NCI-H2081 (cell line): ENCODE measurements around the gene NHERF1.

ENCODE experiments used
- DNase-seq, 2 experiments: peaks; one replicate each; lab custom pipeline; 2025; lab: John Stamatoyannopoulos, UW

The NHERF1 gene

DNA sequence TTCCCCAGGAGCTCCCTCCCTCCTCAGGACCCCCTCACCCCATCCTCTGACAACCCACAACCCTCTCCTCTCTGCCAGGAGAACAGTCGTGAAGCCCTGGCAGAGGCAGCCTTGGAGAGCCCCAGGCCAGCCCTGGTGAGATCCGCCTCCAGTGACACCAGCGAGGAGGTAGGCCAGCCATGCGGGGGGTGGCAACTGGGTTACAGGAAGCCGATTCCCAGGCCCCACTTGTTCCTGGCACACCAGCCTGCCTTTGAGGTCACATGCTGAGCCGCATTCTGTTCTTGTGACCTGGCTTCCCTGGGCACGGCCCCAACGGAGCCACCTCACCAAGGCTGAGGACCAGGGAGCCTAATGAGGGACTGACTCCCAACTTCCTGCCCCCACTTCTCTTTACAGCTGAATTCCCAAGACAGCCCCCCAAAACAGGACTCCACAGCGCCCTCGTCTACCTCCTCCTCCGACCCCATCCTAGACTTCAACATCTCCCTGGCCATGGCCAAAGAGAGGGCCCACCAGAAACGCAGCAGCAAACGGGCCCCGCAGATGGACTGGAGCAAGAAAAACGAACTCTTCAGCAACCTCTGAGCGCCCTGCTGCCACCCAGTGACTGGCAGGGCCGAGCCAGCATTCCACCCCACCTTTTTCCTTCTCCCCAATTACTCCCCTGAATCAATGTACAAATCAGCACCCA lies 19.8 kb downstream of the NHERF1 start:
- DNase-seq: no peak

DNA sequence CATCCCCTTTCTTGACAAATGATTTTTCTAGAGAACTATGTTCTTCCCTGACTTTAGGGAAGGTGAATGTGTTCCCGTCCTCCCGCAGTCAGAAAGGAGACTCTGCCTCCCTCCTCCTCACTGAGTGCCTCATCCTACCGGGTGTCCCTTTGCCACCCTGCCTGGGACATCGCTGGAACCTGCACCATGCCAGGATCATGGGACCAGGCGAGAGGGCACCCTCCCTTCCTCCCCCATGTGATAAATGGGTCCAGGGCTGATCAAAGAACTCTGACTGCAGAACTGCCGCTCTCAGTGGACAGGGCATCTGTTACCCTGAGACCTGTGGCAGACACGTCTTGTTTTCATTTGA lies 20.3 kb downstream of the NHERF1 start:
- no peak for DNase-seq

DNA sequence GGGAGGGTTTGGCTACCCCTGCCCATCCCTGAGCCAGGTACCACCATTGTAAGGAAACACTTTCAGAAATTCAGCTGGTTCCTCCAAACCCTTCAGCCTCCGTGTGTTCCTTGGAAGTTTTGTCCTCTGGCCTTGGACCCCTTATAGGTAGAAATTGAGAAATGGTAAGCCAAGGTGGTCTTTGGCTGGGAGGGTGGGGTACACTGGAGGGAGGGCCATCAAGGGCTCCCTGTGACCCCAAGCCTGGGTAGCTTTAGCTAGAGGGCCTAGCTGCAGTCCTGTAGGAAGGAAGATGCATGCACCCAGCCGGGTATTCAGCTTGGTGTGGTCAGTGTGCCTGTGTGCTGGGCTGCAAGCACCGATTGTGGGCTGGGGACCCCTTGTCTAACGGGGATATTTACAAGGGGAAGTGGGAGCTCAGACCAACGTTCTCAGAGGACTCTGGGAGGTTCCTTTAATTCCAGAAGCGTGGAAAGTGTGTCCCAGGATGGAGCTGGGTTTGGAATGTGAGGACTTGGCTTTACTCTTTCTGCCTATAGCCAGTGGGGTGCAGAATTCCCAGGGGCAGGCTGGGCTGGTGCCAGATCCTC lies 20.9 kb downstream of the NHERF1 start:
- DNase-seq: no peak

DNA sequence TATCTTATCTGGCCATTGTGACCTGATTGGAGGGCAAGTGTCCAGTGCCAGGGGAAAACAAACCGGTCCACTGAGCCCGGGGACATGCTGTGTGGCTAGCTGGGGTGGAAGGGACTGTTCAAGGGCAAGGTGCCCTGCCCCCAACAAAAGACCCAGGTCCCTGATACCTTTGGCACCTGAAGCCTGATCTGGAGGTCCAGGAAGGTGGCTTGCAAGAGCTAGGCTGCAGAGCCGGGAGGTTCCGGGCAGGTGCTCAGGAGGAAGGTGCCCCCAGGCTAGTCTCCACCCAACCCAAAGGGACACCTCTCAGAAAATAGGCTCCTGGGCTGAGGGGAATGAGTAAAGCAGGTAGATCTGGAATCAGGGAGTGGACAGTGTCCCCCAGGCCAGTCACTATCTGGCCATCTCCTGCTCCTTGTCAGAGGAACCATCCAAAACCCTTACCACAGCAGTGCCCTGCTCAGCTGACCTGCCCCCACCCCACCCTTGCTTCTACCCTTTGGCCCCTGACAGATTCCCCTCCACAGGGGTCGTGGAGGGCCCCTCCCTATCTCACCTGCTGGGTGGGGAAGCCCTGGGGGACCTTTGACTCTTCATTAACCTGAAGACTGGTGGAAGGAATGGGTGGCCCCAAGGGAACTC lies 21.5 kb downstream of the NHERF1 start:
- no peak for DNase-seq

DNA sequence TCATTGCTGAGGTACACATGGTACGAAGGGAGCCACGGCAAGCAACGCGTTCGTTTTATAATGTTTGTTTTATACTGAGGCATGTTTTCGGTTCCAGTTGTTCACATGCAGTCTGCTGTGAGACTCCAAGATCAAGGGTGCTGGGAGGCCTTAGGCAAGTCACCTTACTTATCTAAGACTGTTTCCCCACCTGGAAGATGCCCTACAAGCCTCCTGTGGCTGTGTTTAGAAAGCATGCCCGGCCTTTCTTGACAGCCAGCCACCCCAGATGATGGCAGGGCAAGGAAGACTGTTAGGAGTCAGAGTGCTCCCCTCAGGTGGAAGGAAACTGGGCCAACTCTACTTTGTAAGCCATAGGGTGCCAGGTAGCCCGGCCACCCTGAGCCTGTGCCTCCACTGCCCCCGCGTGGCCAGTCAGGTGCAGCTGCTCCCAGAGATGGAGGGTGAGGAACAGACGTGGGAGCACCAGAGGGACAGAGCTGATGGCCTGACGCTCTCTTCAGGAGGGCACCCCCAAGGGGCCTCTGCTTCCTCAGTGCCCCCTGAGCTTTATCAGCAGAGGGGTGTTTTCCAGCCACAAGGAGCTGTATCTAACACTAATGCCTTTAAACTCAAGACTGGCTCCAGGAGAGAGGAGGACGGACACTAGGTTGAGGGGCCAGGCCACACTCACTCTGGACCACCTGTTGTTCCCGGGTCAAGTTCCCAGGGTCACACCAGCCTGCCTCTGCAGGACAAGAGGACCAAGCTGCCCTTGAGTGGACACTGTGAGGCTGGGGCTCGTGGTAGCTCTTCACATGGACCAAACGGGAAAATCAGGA lies 22.3 kb downstream of the NHERF1 start:
- DNase-seq: peak in 1 of 2 experiments; percentile 31

DNA sequence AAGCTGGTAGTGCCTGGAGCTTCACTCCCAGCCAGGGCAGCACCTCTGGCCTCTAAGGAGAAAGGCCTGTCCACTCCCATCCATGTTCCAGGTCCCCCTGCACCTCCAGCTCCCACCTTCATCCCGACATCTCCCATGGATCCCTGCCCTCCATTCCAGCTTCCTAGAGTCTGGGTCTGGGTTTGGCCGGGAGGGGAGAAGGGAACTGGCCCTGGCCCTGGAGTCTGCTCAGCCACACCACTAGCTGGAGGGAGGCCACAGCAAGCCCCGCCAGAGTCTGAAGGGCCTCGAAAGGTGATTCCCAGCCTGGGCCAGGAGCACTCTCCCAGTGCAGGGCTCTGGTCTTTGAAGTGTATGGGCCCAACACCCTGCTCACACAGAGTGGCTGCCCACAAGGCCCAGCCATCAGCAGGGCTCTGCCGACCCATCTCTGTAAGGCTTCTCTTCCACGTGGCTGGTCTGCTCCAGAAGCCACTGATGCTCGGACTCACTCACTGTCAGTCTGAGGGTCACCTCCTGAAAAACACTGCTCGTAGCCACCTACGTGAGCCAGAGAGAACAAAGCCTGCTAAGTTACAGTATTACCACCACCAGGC lies 23.0 kb downstream of the NHERF1 start:
- no peak for DNase-seq

DNA sequence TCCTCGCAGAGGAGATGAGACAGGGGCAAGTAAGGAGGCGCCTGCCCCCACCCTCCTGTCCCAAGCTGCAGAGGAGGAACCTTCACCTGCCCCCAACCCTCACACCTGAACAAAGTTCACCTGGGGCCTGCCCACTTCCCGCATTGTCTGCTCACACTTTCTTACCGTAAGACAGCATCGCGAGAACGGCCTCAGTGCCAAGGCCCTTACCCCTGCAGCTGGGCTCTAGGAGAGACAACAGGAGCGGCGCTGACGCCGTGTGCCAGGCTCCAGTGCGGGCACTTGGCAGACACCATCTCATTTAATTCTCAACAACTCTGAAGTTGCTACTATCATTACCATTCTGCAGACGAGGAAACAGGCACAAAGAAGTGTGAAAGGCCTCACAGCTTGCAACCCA lies 23.6 kb downstream of the NHERF1 start:
- no peak for DNase-seq

DNA sequence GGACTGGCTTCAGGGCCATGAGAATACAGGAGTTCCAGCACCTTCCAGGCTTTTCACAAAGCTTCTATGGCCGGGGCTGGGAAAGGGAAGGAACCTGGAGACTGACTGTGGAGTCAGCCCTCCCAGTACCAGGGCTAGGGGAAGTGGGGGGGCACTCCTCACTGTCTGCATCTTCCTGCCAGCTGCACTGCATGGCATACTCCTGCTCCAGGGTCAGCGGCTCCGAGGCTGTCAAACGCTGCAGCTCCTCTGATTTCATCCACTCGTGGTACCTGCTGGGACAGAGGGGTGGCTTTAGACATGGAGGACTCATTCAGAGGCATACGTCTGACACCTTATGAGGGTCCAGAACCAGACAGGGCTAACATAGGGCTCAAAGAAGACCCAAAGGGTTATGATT lies 25.0 kb downstream of the NHERF1 start:
- no peak for DNase-seq

DNA sequence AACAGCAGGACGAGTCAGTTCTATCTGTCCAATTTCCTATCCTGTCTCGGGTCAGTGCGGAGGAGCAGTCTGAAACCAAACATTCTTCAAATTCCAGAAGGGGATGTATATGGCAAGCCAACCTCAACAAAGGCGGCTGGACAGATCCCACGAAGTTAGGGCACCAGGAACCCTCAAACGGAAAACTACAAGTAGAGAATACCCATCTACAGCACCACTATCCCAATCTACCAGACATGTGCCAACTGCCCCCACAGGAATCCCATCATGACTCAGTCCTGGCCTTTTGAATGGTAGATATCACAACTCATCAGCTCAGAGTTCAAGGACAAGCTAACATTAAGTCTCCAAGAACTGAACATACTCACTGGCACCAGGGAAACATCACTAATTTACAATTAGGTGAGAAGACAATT lies 25.5 kb downstream of the NHERF1 start:
- DNase-seq: no peak

DNA sequence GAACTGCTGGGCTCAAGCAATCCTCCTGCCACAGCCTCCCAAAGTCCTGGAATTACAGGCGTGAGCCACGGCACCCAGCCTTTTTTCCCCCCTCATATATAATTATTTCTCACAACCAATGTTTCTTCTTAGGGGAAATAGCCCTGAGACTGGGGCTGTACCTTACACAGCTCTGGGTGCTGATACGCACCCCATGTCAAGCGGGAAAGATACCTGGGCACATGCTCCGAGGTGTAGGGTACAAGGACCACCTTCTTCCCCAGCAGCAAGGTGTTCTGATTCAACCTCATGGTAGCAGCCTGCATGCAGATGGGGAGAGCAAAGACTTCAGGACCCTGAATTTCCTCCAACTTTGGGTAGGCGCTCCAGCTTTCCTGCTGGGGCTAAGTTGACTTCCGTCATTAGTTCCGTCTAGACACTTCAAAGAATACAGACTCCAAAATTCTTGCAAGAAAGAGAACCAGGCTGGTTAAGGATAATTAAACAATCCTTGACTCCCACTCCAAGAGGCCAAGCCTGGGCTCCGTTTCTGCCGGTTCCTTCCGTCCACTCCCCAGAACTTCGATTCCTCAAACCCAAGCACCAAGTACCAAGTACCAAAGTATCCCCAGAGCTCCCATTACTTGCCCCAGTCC lies 27.1 kb downstream of the NHERF1 start:
- DNase-seq: no peak

DNA sequence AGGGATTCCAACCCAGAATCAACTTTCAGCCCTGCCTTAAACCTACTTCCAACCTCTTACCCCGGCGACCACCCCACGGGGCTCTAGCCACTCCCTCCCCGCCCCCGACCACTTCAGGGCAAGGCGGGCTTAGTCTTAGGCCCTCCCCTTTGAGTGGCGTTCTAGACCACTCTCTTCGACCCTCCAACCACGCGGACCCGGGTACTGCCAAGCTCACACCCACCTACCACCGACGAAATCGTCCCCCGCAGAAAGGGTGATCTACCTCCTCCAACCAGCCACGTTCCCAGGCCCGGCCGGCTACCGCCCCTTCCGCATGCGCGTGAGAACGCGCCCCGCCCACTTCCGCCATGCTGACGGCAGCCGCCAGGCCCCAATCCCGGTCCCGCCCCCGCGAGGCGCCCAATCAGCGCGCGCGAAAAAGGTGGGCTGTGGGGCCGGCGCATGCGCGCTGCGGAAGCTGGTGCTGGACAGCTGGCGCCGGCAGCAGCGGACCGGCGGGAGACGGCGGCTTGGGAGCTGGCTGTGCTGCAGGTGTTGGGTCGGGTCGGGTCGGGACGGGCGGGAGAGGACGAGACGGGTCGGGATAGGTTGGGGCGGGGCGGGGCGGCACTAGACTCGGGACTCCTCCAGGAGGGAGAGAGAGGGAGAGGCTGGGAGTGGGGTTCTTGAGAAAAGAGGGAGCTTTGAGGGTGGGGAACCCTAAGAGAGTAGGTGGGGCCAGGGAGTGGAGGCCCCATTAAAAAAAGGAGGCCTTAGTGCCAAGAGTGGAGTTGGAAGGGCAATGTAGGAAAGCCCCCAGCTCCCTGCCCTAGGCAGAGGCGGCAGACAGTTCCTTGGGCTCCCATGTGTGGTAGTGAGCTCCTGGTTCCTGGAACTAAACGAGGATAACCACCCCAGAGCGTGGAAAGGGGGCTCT lies 27.9 kb downstream of the NHERF1 start, which contains the start of gene NAT9:
Gene NAT9 (minus strand): TSS at position 302 of the 919 bp plus-strand sequence. CDS start 647 bp downstream, outside the sequence.
- peak; percentile 96 to 97 for DNase-seq

DNA sequence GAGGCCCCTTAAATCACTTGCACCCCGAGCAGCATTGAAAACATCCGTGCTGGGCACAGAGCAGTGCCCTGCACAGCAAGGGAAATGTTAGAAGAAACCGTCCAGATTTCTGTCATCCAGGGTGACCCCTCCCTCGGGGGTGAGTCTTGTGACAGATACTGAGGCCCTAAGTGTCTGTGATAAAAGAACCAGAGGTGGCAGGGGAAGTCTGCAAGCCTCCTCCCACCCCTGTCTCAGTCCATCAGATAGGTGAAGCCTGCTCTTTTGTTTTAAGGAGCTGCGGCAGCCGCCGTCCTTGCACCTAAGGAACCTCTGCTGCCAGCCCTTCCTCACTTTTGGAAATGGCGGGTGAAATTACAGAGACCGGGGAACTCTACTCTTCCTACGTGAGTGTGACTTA lies 28.6 kb downstream of the NHERF1 start:
- no peak for DNase-seq

DNA sequence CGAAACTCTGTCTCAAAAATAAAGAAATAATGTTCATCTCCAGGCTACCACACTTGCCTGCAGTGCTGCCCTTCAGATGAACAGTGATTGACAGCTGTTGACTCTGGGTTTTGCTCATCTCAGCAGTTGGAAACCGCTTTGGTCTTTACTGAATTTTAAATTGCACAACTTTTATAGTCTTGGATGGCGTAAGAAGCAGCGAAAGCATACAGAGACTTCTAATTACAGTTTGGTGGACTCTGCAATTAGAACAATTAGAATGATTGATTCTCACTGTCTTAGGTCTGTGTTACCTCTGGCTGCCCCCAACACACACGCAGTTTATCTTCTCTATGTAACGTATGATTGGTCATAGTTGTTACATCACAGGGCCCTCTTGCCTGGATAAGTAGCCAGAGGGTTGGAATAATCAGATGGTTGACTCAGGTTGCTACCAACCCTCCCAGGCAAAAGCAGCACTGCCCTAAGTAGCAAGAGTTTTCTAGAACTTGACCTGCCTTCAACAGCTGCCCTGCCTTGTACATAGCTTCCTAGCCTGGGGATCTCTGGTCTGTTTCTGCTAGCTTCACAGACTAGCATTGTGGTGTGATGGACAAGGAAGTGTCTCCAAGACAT lies 29.6 kb downstream of the NHERF1 start:
- no peak for DNase-seq

DNA sequence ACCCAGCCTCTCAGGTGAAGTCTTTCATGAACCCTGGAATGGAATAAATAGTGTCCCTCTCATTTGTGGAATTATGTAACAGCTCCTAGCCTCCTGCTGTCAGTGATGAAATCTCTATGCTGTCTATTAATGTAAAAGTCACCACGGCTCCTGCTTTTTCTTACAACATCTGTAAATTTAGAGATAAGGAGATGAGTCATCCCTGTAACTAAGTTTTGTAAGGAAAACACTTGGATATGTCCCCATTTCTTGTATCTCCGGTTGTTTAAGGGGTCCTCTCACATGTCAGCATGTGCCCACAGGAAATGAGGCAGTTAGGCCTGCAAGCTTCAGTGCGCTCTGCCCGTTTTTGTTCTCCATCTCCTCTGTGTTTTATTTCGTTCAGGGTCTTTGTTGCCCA lies 30.5 kb downstream of the NHERF1 start:
- DNase-seq: no peak

DNA sequence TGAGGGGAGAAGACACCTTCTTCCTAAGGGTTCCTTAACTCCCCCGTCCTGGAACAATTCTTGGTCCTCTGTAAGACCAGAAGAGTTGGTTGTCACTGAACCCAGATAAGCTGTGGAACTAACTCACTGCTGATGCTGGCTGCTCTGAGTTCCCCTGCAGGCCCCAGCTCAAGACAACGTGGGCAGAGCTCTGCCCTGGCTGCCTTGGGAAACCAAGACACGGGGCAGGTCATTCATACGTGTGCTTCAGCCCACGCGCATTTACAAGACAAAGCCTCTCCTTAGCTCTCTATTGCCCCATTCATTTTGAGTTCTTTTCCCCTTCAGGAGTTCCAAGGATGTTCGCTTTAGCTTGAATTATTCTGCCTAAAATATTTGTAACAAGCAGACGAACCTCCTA lies 31.1 kb downstream of the NHERF1 start:
- DNase-seq: no peak

DNA sequence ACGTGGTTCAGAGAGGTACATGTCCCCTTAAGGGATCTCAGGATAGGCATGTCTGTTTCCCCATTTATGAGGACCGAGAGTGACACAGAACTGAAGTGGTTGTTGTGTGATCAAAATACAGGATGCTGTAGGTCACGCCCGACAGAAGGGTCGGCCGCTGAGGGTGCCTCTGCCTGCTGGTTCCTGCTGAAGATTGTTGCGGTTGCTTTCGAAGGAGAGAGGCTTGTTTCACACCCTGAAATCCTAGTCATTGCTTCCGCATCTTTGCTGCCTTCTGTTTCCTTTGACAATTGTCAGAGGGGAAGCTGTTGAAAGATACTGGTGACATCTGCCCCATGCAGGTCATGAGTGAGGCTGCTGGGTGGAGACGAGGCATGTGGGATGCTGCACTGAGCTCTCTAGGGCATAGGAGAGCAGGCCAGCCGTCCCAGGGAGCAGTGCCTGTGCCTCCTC lies 31.5 kb downstream of the NHERF1 start:
- no peak for DNase-seq

DNA sequence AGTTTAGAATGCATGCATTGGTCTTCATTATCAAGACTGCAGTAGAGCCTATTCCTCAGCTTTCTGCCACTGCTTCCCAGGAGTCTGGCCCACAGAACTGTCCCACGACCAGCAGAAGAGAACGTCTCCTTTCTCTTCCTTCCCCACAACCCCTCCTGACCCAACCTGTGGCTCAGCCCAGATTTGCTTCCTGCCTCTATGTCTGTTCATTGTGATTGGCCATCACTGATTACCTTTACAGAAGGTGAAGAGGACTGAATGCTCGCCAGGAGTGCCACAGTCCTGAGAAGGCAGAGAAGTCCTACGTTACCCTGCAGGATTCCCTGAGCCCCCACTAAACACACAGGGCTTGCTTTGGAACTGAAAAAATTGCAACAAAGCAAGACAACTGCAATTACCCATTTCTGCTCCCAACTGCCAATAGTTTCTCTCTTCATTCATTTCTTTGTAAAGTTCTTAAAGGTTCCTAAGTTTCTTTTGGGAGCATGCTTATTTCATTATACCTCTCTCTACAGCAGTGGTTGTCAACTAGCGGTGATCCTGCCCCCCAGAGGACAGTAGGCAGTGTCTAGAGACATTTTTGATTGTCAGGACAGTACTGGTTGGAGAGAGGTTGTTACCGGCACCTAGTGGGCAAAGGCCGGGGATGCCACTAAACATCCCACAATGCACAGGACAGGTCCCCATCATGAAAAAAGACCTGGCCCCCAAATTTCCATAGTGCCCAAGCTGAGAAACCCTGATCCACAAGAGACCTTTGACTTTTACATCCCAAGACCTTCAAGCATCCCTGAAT lies 32.2 kb downstream of the NHERF1 start:
- DNase-seq: no peak

DNA sequence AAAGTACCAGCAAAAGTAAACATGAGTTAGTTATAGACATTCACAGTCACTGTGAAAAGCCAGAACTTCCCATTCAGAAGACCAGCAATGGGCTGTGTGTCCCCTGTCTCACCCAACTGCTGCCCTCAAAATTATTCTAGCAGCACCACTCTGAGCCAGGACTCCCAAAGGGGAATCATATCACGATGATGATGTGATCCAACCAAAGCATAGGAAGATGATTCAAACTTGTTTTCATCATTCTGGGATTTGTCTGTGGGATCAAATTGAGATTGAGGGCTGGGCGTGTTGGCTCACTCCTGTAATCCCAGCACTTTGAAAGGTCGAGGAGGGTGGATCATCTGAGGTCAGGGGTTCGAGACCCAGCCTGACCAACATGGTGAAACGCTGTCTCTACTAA lies 34.1 kb downstream of the NHERF1 start:
- DNase-seq: no peak

DNA sequence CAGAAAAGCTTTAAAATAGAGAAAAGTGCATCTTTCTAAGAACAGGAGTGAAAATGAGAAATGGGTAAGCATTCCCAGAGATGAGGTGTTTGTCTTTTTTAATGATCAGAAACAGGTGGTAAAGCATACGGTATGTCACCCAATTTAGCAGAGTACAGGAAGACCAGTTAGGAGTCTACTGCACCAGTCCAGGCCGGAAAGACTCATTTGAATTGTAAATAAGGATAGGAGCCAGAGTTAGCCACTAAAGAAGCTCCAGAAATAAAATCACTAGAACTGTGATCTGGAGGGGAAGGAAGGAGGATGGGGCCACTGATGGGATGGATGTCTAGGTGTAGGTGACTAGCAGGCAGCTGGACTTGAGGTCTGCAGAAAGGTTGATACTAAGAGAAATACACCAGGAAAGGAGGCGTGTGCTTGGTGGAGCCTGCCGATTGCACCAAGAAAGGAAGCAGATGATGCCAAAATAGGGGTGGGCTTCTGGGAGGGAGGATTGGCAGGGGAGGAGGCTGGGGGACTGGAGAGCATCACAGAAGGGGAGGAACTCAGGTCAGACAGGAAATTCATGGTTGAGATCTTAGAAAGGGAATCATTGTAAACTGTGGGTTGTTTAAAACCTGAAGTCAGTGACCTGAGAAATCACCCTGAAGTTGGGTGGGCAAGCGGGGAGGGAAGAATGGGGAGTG lies 35.8 kb downstream of the NHERF1 start:
- no peak for DNase-seq
